SHP77 treated with DMSO at 0.1 percent for 48 hours (cell line): ENCODE measurements around the gene LINC01488.

Experiments used
- DNase-seq: peaks from one replicate; lab custom pipeline; 2025; lab: John Stamatoyannopoulos, UW

The LINC01488 gene

DNA sequence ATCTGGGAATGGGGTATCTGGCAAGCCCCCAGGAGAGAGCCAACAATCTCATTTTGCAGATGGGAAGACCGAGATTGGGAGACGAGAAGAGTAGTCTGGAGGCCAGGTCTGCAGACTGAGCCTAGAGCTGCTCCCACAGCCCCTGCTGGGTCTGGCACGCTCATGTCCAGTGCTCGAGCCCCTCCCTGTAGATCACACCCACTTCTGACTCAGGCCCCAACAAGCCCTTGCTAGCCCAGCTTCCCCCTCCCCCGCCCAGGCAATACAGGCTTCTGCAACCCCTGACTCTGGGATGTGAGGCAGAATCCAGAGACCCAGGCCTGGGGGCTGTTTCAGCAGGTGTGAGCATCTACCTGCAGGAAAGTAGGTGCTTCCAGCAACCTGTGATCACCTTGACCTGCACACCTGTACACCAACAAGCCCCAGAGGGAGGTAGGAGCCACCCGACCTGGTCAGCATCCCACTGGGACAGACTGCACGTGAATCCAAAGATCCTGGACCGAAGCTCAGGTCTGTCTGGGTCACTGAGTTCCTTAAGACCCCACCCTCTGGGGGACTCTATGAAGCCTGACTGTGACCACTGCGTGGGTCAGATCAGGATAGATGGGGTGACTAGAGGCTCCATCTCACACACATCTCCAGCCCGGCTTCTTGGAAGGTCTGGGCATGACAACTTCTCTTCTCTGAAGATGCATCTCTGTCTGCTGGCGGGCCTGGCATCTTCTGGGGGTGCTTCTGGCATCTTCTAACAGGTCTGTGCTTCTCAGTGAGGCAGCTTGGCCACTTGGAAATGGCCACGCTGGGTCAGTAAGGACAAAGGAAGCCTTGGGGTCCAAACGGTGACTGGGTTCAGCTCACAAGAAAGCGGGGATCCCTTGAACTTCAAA lies 29.3 kb downstream of the LINC01488 start:
- DNase-seq, result no peak

DNA sequence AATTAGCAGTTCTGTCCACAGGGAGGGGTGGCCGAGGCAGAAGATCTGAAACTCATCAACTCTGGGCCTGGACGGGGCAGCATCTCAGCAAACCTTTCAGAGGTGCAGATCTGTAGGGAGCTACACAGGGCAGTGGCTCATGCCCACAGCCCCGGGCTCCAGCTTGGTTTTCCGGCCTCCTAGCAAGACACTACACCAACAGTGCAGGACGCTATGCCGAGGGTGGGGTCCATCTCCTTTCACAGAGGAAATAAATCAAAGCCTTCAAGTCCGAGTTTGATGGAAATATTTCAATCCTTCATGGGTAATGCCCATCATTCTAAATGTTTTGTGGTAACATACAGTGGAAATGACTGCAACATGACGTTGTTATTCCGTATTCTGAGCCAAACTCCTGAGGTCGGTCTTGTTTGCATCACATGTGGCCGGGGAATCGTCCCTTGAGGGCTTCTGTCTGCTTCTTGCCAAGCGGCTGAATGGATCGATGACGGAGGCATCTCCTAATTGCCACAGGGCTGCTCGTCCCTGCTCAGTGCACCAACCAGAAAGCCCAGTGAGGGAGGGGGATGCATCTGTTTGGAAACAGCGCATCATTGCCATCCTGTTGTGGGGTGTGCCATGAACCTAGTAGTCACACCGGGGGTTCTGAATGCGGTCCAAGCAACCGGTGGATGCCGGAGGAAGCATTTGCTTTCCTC lies 30.0 kb downstream of the LINC01488 start:
- DNase-seq, result no peak

DNA sequence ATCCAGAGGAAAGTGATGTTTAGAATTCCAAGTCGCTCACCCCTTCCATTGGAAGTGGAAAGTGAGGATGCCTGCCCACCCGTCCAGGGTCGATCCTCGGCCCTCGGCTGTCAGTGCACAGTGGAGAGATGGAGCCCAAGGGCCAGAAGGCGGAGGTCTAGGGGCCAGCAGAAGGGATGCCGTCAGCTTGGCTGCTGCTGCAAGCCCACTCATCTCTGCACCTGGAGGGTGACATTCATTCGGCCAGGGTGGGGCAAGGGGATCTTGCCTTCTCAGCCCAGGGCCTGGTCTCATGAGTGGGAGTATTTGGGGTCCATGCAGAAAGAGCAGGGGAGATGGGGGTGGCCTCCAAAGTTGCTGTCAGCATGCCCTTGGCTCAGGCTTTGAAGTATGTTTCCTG lies 30.7 kb downstream of the LINC01488 start:
- no peak for DNase-seq

GRCh38 chr11:69512790-69513189 lies 31.3 kb downstream of the LINC01488 start:
- no peak for DNase-seq

GRCh38 chr11:69513196-69513595 lies 31.7 kb downstream of the LINC01488 start:
- DNase-seq, result no peak

GRCh38 chr11:69513663-69514224 lies 32.3 kb downstream of the LINC01488 start:
- no peak for DNase-seq

GRCh38 chr11:69514771-69515170 lies 33.3 kb downstream of the LINC01488 start:
- DNase-seq, result no peak

- DNase-seq, result no peak
Observed at GRCh38 chr11:69515271-69516245, 34.1 kb downstream of the LINC01488 start.

GRCh38 chr11:69516526-69516925 lies 35.1 kb downstream of the LINC01488 start:
- no peak for DNase-seq

DNA sequence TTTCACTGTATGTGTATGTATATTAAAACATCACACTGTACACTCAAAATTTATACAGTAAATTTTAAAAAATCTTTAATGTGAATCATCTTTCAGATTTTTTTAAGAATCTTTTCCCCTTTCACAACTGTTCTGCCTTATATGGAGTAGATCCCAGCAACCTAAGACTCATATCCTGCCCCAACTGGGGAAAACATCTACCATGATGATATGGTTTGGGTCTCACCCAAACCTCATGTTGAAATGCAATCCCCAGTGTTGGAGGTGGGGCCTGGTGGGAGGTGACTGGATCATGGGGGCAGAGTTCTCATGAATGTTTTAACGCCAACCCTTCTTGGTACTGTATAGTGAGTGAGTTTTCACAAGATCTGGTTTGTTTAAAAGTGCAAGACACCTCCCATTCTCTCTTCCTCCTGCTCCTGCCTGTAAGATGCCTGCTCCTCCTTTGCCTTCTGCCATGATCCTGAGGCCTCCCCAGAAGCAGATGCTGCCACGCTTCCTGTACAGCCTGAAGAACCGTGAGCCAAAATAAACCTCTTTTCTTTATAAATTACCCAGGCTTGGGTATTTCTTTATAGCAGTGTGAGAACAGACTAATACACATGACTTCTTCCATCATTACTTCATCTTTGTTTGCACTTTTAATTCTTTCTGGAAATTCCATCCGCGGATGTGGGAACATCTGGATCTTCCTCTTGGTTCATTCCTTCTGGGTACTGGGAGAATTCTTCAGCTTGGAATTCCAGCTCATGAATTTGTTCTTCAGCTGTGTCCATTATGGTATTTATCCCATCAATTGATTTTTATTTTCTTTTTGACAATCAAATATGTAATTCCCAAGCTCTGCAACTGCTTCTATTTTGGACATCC lies 36.9 kb downstream of the LINC01488 start:
- no peak for DNase-seq

DNA sequence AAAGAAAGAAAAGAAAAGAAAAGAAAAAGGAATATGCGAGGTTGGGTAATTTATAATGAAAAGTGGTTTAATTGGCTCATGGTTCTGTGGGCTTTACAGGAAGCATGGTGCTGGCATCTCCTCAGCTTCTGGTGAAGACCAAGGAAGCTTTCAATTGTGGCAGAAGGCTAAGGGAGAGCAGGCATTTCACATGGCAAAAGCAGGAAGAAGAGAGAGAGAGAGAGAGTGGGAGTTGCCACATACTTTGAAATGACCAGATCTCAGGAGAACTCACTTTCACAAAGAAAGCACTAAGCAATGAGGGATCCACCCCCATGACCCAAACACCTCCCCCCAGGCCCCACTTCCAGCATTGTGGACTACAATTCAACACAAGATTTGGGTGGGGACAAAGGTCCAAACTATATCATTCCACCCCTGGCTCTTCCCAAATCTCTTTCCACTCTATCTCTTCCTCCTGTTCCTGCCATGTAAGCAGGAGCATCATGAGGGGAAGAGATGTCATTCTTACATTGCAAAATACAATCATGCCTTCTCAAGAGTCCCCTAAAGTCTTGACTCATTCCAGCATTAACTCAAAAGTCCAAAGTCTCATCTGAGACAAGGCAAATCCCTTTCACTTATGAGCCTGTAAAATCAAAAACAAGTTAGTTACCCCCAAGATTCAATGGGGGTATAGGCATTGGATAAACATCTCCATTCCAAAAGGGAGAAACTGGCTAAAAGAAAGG lies 38.9 kb downstream of the LINC01488 start:
- DNase-seq, result no peak

DNA sequence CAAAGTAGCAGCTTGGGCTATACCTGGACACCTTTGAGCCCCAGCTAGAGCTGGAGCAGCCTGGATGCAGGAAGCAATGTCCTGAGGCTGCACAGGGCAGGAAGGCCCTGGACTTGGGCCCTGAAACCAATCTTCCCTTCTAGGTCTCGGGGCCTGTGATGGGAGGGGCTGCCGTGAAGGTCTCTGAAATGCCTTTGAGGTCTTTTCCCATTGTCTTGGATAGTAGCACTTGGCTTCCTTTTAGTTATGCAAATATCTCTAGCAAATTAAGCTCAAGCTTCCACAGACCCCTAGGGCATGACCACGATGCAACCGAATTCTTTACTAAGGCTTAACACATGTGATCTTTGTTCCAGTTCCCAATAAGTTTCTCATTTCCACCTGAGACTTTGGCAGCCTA lies 40.0 kb downstream of the LINC01488 start:
- no peak for DNase-seq

GRCh38 chr11:69523453-69523852 lies 42.0 kb downstream of the LINC01488 start:
- DNase-seq, result no peak

DNA sequence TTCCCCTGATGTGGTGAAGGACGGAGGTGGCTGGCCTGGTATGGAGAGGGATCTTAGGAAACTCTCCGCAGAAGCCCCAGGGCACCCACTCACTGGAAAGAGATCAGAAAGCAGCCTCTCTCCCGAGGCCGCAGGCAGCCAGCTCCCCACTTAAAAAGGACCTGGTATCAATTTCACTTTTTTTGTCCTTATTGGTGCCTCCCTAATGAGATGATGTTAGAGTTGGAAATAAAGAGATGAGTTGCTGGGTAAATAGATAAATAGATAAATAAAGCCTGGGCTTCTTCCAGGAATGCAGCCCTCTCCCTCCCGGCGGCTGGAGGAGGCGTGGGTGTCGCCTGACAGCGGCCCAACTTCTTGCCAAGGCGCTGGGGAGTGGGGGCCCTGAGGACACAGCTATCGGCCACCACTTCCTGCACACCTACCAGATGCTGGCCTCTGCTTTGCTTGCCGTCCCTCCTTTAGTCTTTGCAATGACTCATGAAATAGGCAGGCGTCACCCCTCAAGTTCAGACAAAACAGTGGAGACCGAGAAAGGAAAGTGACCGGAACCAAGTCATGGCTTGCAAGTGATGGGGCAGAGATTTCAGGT lies 42.9 kb downstream of the LINC01488 start:
- DNase-seq, result no peak

- DNase-seq, result no peak
Observed at GRCh38 chr11:69524991-69525411, 43.5 kb downstream of the LINC01488 start.

DNA sequence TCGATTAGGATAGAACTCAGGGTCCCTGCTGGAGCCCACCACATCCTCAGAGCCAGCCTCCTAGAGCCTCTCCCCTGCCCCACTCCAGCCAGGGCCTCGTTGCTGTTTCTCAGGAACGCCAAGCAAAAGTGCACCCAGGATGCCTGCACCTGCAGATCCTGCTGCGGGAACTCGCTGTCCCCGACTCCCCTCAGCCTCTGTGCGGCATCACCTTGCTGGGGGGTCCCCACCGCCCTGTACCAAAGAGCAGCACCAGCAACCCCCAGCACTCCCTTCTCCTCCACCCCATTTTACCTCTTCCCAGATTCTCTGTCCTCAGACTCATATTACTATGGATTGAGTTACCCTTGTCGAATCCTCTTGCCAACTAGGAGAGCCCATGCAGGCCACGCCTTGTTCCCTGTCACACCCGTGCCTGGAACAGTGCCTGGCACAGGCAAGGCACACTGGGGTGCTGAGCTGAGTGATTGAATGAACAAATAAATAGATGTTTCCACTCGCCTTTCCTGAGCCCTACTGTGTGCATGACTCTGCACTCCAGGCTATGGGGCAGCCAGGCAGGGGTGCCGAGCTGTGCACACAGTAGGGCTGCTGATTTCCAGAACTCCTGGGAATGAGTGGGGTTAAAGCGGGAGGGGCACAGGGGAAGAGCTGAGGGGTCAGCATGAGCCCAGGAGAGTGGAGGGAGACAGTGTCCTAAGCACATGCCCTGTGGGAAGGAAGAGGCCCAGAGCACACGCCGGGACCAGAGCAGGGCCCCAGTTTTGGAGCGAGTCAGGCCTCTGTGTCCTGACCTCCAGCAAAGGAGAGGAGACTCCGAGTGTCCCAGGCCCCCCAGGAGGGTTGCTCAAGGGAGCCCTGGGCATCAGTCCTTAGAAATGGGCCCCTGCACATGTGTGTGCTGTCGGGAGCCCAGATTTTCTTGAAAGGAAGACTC lies 44.3 kb downstream of the LINC01488 start:
- DNase-seq, result no peak

DNA sequence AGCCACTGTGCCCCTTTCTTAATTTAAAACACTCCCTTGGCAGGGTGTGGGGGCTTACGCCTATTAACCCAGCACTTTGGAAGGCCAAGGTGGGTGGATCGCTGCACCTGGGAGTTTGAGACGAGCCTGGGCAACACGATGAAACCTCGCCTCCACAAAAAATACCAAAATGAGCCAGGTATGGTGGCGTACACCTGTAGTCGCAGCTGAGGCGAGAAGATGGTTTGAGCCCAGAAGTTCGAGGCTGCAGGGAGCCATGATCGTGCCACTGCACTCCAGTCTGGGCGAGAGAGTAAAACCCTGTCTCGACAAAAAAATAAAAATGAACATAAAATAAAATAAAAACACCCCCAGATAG lies 45.0 kb downstream of the LINC01488 start:
- DNase-seq, result no peak

DNA sequence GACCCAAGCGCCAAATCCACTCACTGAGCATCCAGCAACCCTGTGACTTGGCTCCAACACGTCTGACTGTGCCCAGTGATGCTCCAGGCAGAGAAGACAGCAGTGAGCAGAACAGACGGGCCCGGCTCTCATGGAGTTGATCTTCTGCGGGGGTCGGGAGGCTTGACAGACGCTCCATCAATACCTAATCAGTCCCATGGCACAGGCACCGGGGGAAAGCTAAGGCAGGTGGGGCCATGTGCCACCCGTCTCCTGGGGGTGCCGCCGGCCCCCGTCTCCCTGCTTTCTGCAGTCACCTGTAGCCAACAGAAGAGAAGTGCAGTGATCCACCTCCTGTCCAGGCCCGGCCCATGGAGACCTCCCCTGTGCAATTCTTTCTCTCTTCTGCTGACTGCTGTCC lies 47.5 kb downstream of the LINC01488 start:
- DNase-seq, result no peak
